Vagina (tissue), 2 donors: ENCODE results near the gene FXYD1. TPM values are rescaled to one million over a fixed set of nuclear protein-coding genes. Genes with fewer than 3 reads are reported as not detected.
A peak's percentile ranks its signal among the peaks of the same experiment; 100 is the strongest.

Experiments
- DNase-seq, 2 donors: peaks; one replicate each; pipeline ENCODE4 v3.0.0-alpha.2; 2017; ENCODE audit errors: extremely low spot score in 2 of 2
- H3K27ac ChIP-seq: fragments of 200-600 bp; sonication (generic); one replicate; pipeline ENCODE4 v1.5.1; 2019
- H3K27me3 ChIP-seq: fragments of 200-600 bp; sonication (generic); one replicate; pipeline ENCODE4 v1.5.1; 2019
- H3K36me3 ChIP-seq, 2 donors: fragments of 200-600 bp; sonication (generic); one replicate each; pipeline ENCODE4 v1.5.1; 2017 to 2019
- H3K4me1 ChIP-seq: fragments of 200-600 bp; sonication (generic); one replicate; pipeline ENCODE4 v1.5.1; 2019
- H3K4me3 ChIP-seq, 2 donors: fragments of 200-600 bp; sonication (generic); 1 replicate in 1 of 2; 2 replicates in 1 of 2; pipeline ENCODE4 v1.5.1; 2016 to 2019
- H3K9me3 ChIP-seq: fragments of 200-600 bp; sonication (generic); one replicate; pipeline ENCODE4 v1.5.1; 2019
- POLR2A ChIP-seq, 2 donors: fragments of 450-650 bp; IDR thresholded peaks; one replicate each; pipeline ENCODE4 v1.6.1; 2017; ENCODE audit warnings: antibody characterized with exemption in 2 of 2, mild to moderate bottlenecking in 2 of 2, moderate library complexity in 2 of 2
- POLR2AphosphoS5 ChIP-seq, 2 donors: sonication (generic); formaldehyde crosslinking; IDR thresholded peaks; one replicate each; pipeline ENCODE4 v1.9.0; 2017; ENCODE audit warnings: antibody characterized with exemption in 2 of 2, mild to moderate bottlenecking in 2 of 2, low read depth in 1 of 2; ENCODE audit not compliant: insufficient read depth in 1 of 2
- intact Hi-C: fragments of 100-400 bp; cut with DNase I; formaldehyde crosslinking; loops from one replicate; pipeline ENCODE4 v1.15.1; 2023
- total RNA-seq: library from RNA; depleted of rRNA; stranded (reverse); fragments of >200 nt; gene quantifications from one replicate; pipeline ENCODE4 v1.2.3, GENCODE V29; 2016
- TF ChIP-seq, protein P1 (sequence below), 3 experiments: fragments of 450-650 bp in 2 of 3; fragments of 200-600 bp in 1 of 3; sonication (generic) in 1 of 3; IDR thresholded peaks; one replicate each; pipeline ENCODE4 v1.5.1; 2017 to 2019; ENCODE audit warnings: antibody characterized with exemption in 3 of 3, mild to moderate bottlenecking in 2 of 3, moderate library complexity in 2 of 3

Gene FXYD1
- total RNA-seq, 1 donor from 2014 or later: 135 TPM

- DNase-seq: no peak
- TF ChIP-seq POLR2A (IDR thresholded peaks at IDR 0.05): no peak
- TF ChIP-seq POLR2AphosphoS5 (IDR thresholded peaks at IDR 0.05; ENCODE audit: insufficient read depth in 1 of 2, low read depth in 1 of 2): no peak
- TF ChIP-seq, protein P1, sequence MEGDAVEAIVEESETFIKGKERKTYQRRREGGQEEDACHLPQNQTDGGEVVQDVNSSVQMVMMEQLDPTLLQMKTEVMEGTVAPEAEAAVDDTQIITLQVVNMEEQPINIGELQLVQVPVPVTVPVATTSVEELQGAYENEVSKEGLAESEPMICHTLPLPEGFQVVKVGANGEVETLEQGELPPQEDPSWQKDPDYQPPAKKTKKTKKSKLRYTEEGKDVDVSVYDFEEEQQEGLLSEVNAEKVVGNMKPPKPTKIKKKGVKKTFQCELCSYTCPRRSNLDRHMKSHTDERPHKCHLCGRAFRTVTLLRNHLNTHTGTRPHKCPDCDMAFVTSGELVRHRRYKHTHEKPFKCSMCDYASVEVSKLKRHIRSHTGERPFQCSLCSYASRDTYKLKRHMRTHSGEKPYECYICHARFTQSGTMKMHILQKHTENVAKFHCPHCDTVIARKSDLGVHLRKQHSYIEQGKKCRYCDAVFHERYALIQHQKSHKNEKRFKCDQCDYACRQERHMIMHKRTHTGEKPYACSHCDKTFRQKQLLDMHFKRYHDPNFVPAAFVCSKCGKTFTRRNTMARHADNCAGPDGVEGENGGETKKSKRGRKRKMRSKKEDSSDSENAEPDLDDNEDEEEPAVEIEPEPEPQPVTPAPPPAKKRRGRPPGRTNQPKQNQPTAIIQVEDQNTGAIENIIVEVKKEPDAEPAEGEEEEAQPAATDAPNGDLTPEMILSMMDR (IDR thresholded peaks at IDR 0.05): no peak
- Histone ChIP-seq H3K4me3 (no peak overlapping the region), H3K9me3 (no peaks in the 10 kb centered on the region), H3K4me1 (no peaks in the 10 kb centered on the region), H3K27me3 (no peaks in the 10 kb centered on the region), H3K27ac (peak overlapping the region; percentile 41), H3K36me3 (no peaks in the 10 kb centered on the region)
- intact Hi-C loops: no loop called here
These were observed 29.9 kb upstream of the FXYD1 start for GRCh38 chr19:35108730-35109129.

DNA sequence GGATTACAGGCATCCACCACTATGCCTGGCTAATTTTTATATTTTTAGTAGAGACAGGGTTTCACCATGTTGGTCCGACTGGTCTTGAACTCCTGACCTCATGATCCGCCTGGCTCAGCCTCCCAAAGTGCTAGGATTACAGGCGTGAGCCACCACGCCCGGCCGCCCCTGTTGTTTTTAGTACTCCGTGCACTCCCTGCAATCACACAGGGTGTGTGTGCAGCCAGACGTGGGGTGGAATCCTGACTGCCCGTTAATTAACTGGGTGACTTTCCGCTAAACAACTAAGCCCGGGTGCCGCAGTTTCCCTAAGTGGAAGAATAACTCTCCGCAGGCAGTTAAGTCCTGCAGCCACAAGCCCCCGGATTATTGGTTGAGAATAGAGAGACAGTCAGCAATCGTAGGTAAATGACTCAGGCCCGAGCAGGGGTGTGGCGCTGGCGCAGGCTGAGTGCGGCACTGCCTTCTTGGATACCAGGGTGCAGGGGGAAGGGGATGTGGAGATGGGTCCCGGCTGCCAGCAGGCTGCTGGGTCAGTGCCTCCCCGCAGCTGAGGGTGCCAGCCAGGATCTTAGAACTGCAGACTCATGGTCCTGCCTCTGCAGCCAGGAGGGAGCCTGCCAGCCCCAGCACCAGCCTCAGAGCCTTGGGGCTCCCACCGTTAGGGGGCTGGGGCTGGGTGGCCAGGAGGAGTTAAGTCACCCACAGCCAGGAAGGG is 29.1 kb upstream of the FXYD1 start:
- no peak overlapping the region for H3K4me3 ChIP-seq
- H3K4me1 ChIP-seq: peaks cover 7% of the 10 kb centered on the region
- peak overlapping the region; percentile 41 for H3K27ac ChIP-seq
- H3K9me3 ChIP-seq: no peaks in the 10 kb centered on the region
- no peaks in the 10 kb centered on the region for H3K27me3 ChIP-seq
- TF ChIP-seq POLR2AphosphoS5 (IDR thresholded peaks at IDR 0.05; ENCODE audit: insufficient read depth in 1 of 2, low read depth in 1 of 2): peak in 1 of 2 donors; percentile 10
- TF ChIP-seq POLR2A (IDR thresholded peaks at IDR 0.05): no peak
- TF ChIP-seq, protein P1 (IDR thresholded peaks at IDR 0.05): no peak
- no peak for DNase-seq
- intact Hi-C loops: no loop called here
- no peaks in the 10 kb centered on the region for H3K36me3 ChIP-seq

- no peak for TF ChIP-seq POLR2A (IDR thresholded peaks at IDR 0.05)
- TF ChIP-seq POLR2AphosphoS5 (IDR thresholded peaks at IDR 0.05; ENCODE audit: insufficient read depth in 1 of 2, low read depth in 1 of 2): no peak
- TF ChIP-seq, protein P1 (IDR thresholded peaks at IDR 0.05): no peak
- Histone ChIP-seq H3K9me3 (no peaks in the 10 kb centered on the region), H3K36me3 (no peaks in the 10 kb centered on the region), H3K27me3 (no peaks in the 10 kb centered on the region), H3K4me1 (peaks cover 17% of the 10 kb centered on the region), H3K27ac (no peak overlapping the region), H3K4me3 (no peak overlapping the region)
- no peak for DNase-seq
- intact Hi-C loops: no loop called here
These were observed 27.6 kb upstream of the FXYD1 start for GRCh38 chr19:35110974-35111373.

- no peaks in the 10 kb centered on the region for H3K9me3 ChIP-seq
- no peaks in the 10 kb centered on the region for H3K36me3 ChIP-seq
- no peak for DNase-seq
- no peaks in the 10 kb centered on the region for H3K27me3 ChIP-seq
- H3K27ac ChIP-seq: no peak overlapping the region
- no peak for TF ChIP-seq POLR2AphosphoS5 (IDR thresholded peaks at IDR 0.05; ENCODE audit: insufficient read depth in 1 of 2, low read depth in 1 of 2)
- TF ChIP-seq, protein P1 (IDR thresholded peaks at IDR 0.05): no peak
- no peak for TF ChIP-seq POLR2A (IDR thresholded peaks at IDR 0.05)
- H3K4me3 ChIP-seq: no peak overlapping the region
- H3K4me1 ChIP-seq: peaks cover 17% of the 10 kb centered on the region
- intact Hi-C loops: no loop called here
These were observed 25.5 kb upstream of the FXYD1 start for GRCh38 chr19:35112995-35113688.
